H1 (cell line): ENCODE results near the gene LCA5L. TPM values are rescaled to one million over a fixed set of nuclear protein-coding genes. Genes with fewer than 3 reads are reported as not detected.
A peak's percentile ranks its signal among the peaks of the same experiment; 100 is the strongest.

ENCODE experiments used
- CTCF ChIA-PET: fragments of 300-600 bp; sonication (Branson Sonifier 250); formaldehyde crosslinking; loops from one replicate; lab custom pipeline; 2021; ENCODE audit not compliant: partially characterized antibody; lab: Charles Lee
- POLR2A ChIA-PET: fragments of 300-600 bp; sonication (Branson Sonifier 250); formaldehyde crosslinking; loops from one replicate; lab custom pipeline; 2021; ENCODE audit warnings: inconsistent platforms; ENCODE audit not compliant: partially characterized antibody; lab: Charles Lee
- DNase-seq, 2 experiments: peaks; one replicate each; pipeline versions ENCODE4 v3.0.0 to v3.0.0-alpha.2; 2010 to 2022; ENCODE audit warnings: low spot score in 2 of 2, low read depth in 1 of 2, mixed read lengths in 1 of 2
- FAIRE-seq: peaks from 2 replicates; lab custom pipeline; 2011; peaks lifted over from hg19 to GRCh38; lab: Jason Lieb, UNC
- H2AFZ ChIP-seq: 2 replicates; pipeline ENCODE4 v1.8.1; 2012; ENCODE audit warnings: low read length, inconsistent platforms
- H2AK5ac ChIP-seq: 2 replicates; pipeline ENCODE4 v1.6.1; 2013; ENCODE audit warnings: low read depth, low read length
- H2BK120ac ChIP-seq: replicated peaks from 2 replicates; pipeline ENCODE3; 2013; ENCODE audit warnings: low read depth, low read length, inconsistent platforms
- H2BK12ac ChIP-seq: 2 replicates; pipeline ENCODE4 v1.6.1; 2013; ENCODE audit warnings: low read depth, low read length
- H2BK15ac ChIP-seq: 2 replicates; pipeline ENCODE4 v1.6.1; 2013; ENCODE audit warnings: low read length
- H2BK20ac ChIP-seq: 2 replicates; pipeline ENCODE4 v1.6.1; 2013; ENCODE audit warnings: low read length
- H2BK5ac ChIP-seq: 2 replicates; pipeline ENCODE4 v1.6.1; 2013; ENCODE audit warnings: low read depth, low read length
- H3K14ac ChIP-seq: 2 replicates; pipeline ENCODE4 v1.6.1; 2013; ENCODE audit warnings: inconsistent platforms; ENCODE audit not compliant: insufficient read length
- H3K18ac ChIP-seq: 2 replicates; pipeline ENCODE4 v1.6.1; 2013; ENCODE audit warnings: low read length; ENCODE audit errors: extremely low read depth
- H3K23ac ChIP-seq: 2 replicates; pipeline ENCODE4 v1.6.1; 2013; ENCODE audit warnings: inconsistent platforms; ENCODE audit not compliant: insufficient read length
- H3K23me2 ChIP-seq: 2 replicates; pipeline ENCODE4 v1.6.1; 2013; ENCODE audit warnings: low read depth, low read length
- H3K27ac ChIP-seq: 2 replicates; pipeline ENCODE4 v1.6.1; 2011; ENCODE audit warnings: low read depth, low read length, inconsistent platforms
- H3K27me3 ChIP-seq, 4 experiments: replicated peaks in 1 of 4; 1 replicate in 1 of 4; 2 replicates in 3 of 4; pipeline versions ENCODE4 v1.6.1 to v1.8.1; 2011 to 2013; ENCODE audit warnings: low read length in 3 of 4, mild to moderate bottlenecking in 3 of 4, inconsistent platforms in 2 of 4, mixed read lengths in 2 of 4, moderate library complexity in 1 of 4; ENCODE audit not compliant: control insufficient read depth in 3 of 4, insufficient read depth in 3 of 4; ENCODE audit errors: extremely low read depth in 1 of 4
- H3K36me3 ChIP-seq, 4 experiments: 2 replicates each; pipeline versions ENCODE4 v1.6.1 to v1.8.1; 2011 to 2013; ENCODE audit warnings: mild to moderate bottlenecking in 4 of 4, low read length in 3 of 4, moderate library complexity in 2 of 4, control low read depth in 1 of 4, inconsistent platforms in 1 of 4; ENCODE audit not compliant: insufficient read depth in 4 of 4, control insufficient read depth in 2 of 4
- H3K4ac ChIP-seq: replicated peaks from 2 replicates; pipeline ENCODE3; 2013; ENCODE audit warnings: low read length, low read depth, mixed read lengths, inconsistent platforms; ENCODE audit not compliant: insufficient read length
- H3K4me1 ChIP-seq, 4 experiments: replicated peaks in 1 of 4; 1 replicate in 1 of 4; 2 replicates in 3 of 4; pipeline versions ENCODE4 v1.6.1 to v1.8.1; 2011 to 2013; ENCODE audit warnings: low read length in 3 of 4, inconsistent platforms in 2 of 4, mixed read lengths in 1 of 4; ENCODE audit not compliant: insufficient read depth in 4 of 4, control insufficient read depth in 3 of 4
- H3K4me2 ChIP-seq, 2 experiments: 2 replicates each; pipeline versions ENCODE4 v1.6.1 to v1.8.1; 2011 to 2013; ENCODE audit warnings: low read depth in 2 of 2, low read length in 2 of 2, control low read depth in 1 of 2, inconsistent platforms in 1 of 2, mild to moderate bottlenecking in 1 of 2; ENCODE audit not compliant: insufficient read depth in 1 of 2
- H3K4me3 ChIP-seq, 4 experiments: fragments of 200-600, 300-600 bp in 1 of 4; sonication (generic), shearing (Covaris generic), sonication (Bioruptor Twin) in 1 of 4; 2 replicates each; pipeline versions ENCODE4 v1.5.1 to v1.8.1; 2011 to 2016; ENCODE audit warnings: low read length in 4 of 4, low read depth in 3 of 4, control low read depth in 2 of 4, inconsistent platforms in 2 of 4, mild to moderate bottlenecking in 2 of 4, mixed read lengths in 1 of 4, moderate library complexity in 1 of 4; ENCODE audit not compliant: insufficient read depth in 2 of 4; ENCODE audit errors: extremely low read depth in 1 of 4
- H3K56ac ChIP-seq: replicated peaks from 2 replicates; pipeline ENCODE3; 2013; ENCODE audit warnings: low read depth, mild to moderate bottlenecking, mixed read lengths, low read length, inconsistent platforms; ENCODE audit not compliant: insufficient read length
- H3K79me1 ChIP-seq: 2 replicates; pipeline ENCODE4 v1.6.1; 2013; ENCODE audit warnings: low read depth, low read length, control low read depth
- H3K79me2 ChIP-seq, 2 experiments: 2 replicates each; pipeline versions ENCODE4 v1.6.1 to v1.8.1; 2012 to 2013; ENCODE audit warnings: low read length in 2 of 2, mild to moderate bottlenecking in 2 of 2, inconsistent platforms in 1 of 2; ENCODE audit not compliant: insufficient read depth in 2 of 2, control insufficient read depth in 1 of 2
- H3K9ac ChIP-seq, 4 experiments: replicated peaks in 1 of 4; 1 replicate in 1 of 4; 2 replicates in 3 of 4; pipeline versions ENCODE4 v1.6.1 to v1.8.1; 2011 to 2013; ENCODE audit warnings: low read depth in 3 of 4, low read length in 3 of 4, control low read depth in 2 of 4, mild to moderate bottlenecking in 2 of 4, moderate library complexity in 2 of 4, inconsistent platforms in 1 of 4; ENCODE audit errors: extremely low read depth in 1 of 4
- H3K9me3 ChIP-seq, 2 experiments: 2 replicates each; pipeline versions ENCODE4 v1.6.1 to v1.8.1; 2012 to 2013; ENCODE audit warnings: mild to moderate bottlenecking in 2 of 2, moderate library complexity in 2 of 2, control low read depth in 1 of 2, inconsistent platforms in 1 of 2, low read depth in 1 of 2, low read length in 1 of 2, mixed read lengths in 1 of 2; ENCODE audit not compliant: insufficient read depth in 2 of 2
- H4K20me1 ChIP-seq, 2 experiments: replicated peaks in 1 of 2; 2 replicates each; pipeline versions ENCODE3 to v1.8.1; 2011 to 2013; ENCODE audit warnings: inconsistent platforms in 2 of 2, low read length in 2 of 2, mild to moderate bottlenecking in 1 of 2; ENCODE audit not compliant: insufficient read depth in 2 of 2, control insufficient read depth in 1 of 2
- H4K5ac ChIP-seq: 2 replicates; pipeline ENCODE4 v1.6.1; 2013; ENCODE audit warnings: low read length, low read depth, mixed read lengths, inconsistent platforms; ENCODE audit not compliant: insufficient read length
- H4K8ac ChIP-seq: 2 replicates; pipeline ENCODE4 v1.8.0; 2013; ENCODE audit warnings: mild to moderate bottlenecking, moderate library complexity, low read length, inconsistent platforms; ENCODE audit not compliant: insufficient read depth; ENCODE audit errors: extremely low read depth
- H4K91ac ChIP-seq: replicated peaks from 2 replicates; pipeline ENCODE3; 2013; ENCODE audit warnings: low read length, mixed read lengths, inconsistent platforms; ENCODE audit not compliant: insufficient read length
- ASH2L ChIP-seq: fragments of 200-600, 300-600 bp; sonication (generic); IDR thresholded peaks from one replicate; pipeline ENCODE4 v1.7.1; 2017; ENCODE audit warnings: low read length
- BCL11A ChIP-seq, 2 experiments: IDR thresholded peaks; one replicate each; pipeline ENCODE4 v1.6.1; 2011; ENCODE audit warnings: low read depth in 2 of 2, low read length in 2 of 2, mild to moderate bottlenecking in 2 of 2
- CBX5 ChIP-seq: fragments of 300-800, 300-1000 bp; sonication (generic); IDR thresholded peaks from 2 replicates; pipeline ENCODE4 v1.7.1; 2016; ENCODE audit warnings: antibody characterized with exemption, low read length, low read depth
- CBX8 ChIP-seq: fragments of 300-800, 300-1000 bp; sonication (generic); IDR thresholded peaks from 2 replicates; pipeline ENCODE4 v1.7.1; 2016; ENCODE audit warnings: low read depth, low read length, borderline replicate concordance
- EGR1 ChIP-seq: IDR thresholded peaks from 2 replicates; pipeline ENCODE4 v1.6.1; 2011; ENCODE audit warnings: low read depth, low read length, borderline replicate concordance
- EP300 ChIP-seq, 2 experiments: IDR thresholded peaks; 1 replicate in 1 of 2; 2 replicates in 1 of 2; pipeline ENCODE4 v1.6.1; 2011 to 2012; ENCODE audit warnings: low read depth in 2 of 2, low read length in 2 of 2, mild to moderate bottlenecking in 2 of 2, borderline replicate concordance in 1 of 2, inconsistent platforms in 1 of 2, moderate library complexity in 1 of 2
- JUND ChIP-seq: IDR thresholded peaks from 2 replicates; pipeline ENCODE4 v1.6.1; 2011; ENCODE audit warnings: mild to moderate bottlenecking, improper control_type of control experiment, low read length
- POLR2AphosphoS5 ChIP-seq: IDR thresholded peaks from 2 replicates; pipeline ENCODE4 v1.6.1; 2011; ENCODE audit warnings: low read depth, low read length
- SP4 ChIP-seq: IDR thresholded peaks from 2 replicates; pipeline ENCODE4 v1.6.1; 2012; ENCODE audit warnings: low read length, inconsistent platforms
- WGBS, 2 experiments: shearing (Covaris generic) in 1 of 2; methylation state at CpG; one replicate each; pipeline versions ENCODE4 v1.1.6 to v1.1.7; 2013 to 2015; ENCODE audit warnings: low lambda C conversion rate in 2 of 2, mixed read lengths in 2 of 2, inconsistent platforms in 1 of 2, low coverage in 1 of 2, missing lambda C conversion rate in 1 of 2; ENCODE audit not compliant: insufficient replicate concordance in 2 of 2, insufficient coverage in 1 of 2, insufficient read length in 1 of 2; ENCODE audit errors: extremely low coverage in 1 of 2, missing lambda C conversion rate in 1 of 2; 5-methylcytosine and 5-hydroxymethylcytosine counted together
- long read RNA-seq, 2 experiments: library from RNA in 1 of 2; library from capped mRNA in 1 of 2; stranded (forward); transcript quantifications; one replicate each; pipeline ENCODE4 v2.0.0, GENCODE V29; 2021; ENCODE audit warnings: inconsistent platforms in 1 of 2
- polyA minus RNA-seq, 3 experiments: library from RNA; depleted of rRNA, polyadenylated mRNA; stranded (reverse); fragments of >200 nt; gene quantifications; 1 replicate in 2 of 3; 2 replicates in 1 of 3; pipeline ENCODE4 v1.2.3, GENCODE V29; 2011
- polyA plus RNA-seq, 7 experiments: library from polyadenylated mRNA; depleted of rRNA in 3 of 7; stranded (reverse) in 5 of 7; unstranded in 2 of 7; fragments of >200 nt in 5 of 7; fragments of 200-250 nt in 2 of 7; gene quantifications; 1 replicate in 5 of 7; 2 replicates in 1 of 7; 4 replicates in 1 of 7; pipeline versions ENCODE4 v1.2.1 to v1.2.3, GENCODE V29; 2011 to 2013; ENCODE audit warnings: missing spikeins in 2 of 7, mixed read lengths in 2 of 7
- total RNA-seq: library from RNA; stranded (reverse); fragmentation: NEBNext Ultra II Directional; extraction: Animal tissue kit (Norgen Biotek cat#: 25700); gene quantifications from 2 replicates; pipeline ENCODE4 v1.2.1, GENCODE V29; 2021

LCA5L gene
- total RNA-seq: 0.57 and 0.84 TPM in 2 replicates
- 0.11 and 0.20 TPM in 2 replicates for polyA plus RNA-seq (2011; rRNA removed)
- polyA plus RNA-seq (2011; cell fraction: cytosol; rRNA removed): 0.26 TPM
- polyA plus RNA-seq (2011; cell fraction: nucleus; rRNA removed): 0.37 TPM
- 0.17 to 0.66 TPM (median 0.45 TPM) in 4 replicates for polyA plus RNA-seq (2012, experiment 1 of 2)
- polyA plus RNA-seq (2012, experiment 2 of 2): not detected
- 0.65 TPM for polyA plus RNA-seq (2013, experiment 1 of 2)
- 0.61 TPM for polyA plus RNA-seq (2013, experiment 2 of 2)
- polyA minus RNA-seq (2011; rRNA and poly(A)+ RNA removed): 0.24 and 0.38 TPM in 2 replicates
- polyA minus RNA-seq (2011; cell fraction: cytosol; rRNA and poly(A)+ RNA removed): not detected
- not detected for polyA minus RNA-seq (2011; cell fraction: nucleus; rRNA and poly(A)+ RNA removed)
- long read RNA-seq, experiment 1: 0 reads
- long read RNA-seq, experiment 2: 0 reads

DNA sequence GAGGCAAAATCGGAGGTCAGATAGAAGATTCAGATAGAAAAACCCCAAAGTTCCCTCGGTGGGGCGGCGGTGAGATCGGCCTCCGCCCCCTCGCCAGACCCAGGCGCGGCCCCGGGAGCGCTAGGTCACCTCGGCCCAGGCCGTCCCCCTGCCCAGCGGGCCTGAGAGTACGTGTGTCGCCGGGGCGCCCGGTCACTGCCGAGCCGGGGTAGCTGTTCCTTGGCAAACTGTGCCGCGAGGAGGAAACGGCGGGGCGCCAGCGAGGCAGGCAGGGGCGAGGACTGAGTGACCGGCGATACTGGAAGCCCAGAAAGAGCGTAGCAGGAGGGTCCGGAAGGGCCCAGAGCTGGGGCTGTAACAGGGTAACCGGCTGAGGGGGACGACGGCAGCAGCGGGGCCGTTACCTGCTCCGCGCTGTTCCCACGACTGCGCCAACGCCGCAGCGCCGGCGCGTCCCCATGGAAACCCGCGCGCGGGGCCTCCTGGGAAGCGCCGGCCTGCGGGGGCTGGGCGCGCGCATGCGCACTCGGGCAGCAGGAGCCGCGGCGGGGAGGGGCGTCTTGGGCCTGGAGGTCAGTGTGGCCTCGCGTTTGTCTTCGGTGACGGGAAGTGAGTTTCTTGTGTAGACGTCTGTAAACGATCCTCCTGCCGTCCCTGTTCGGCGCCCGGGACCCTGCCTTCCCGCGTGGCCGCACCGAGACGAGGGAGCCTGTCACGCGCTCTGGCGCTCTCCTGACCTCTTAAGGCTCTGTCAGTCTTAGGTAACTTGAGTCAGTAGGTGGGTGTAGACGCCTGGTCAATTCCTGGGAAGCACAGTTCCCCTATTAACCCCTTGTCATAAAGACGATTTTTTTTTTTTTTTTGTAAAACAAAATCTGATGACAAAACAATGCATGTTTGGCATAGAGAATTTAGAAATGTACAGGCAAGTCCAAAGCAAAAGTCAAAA is at the start of gene LCA5L:
LCA5L (minus strand) TSS at position 458 of the 949 bp plus-strand sequence. CDS start 17,285 bp downstream, outside the sequence.
- H3K9ac ChIP-seq: peak within 1 kb of the TSS; percentile 50 to 70 (median 60)
- peaks cover 0 to 7% (median 2%) of the 10 kb centered on the region in 4 experiments; a peak in 6 of 7 replicates for H3K4me1 ChIP-seq
- peak within 1 kb of the TSS; percentile 61; the same call in 1 of the 2 replicates for H3K27ac ChIP-seq
- ChIA-PET CTCF (interaction anchor here (0.6 to 1.6 kb wide), 3 partner anchors 47 to 83 kb away, joined by 3 to 4 read pairs (median 3); no protein-coding TSS in a partner anchor), POLR2A (interaction anchor here (0.7 to 1.6 kb wide), 5 partner anchors 16 to 106 kb away, joined by 3 to 5 read pairs (median 3); partner anchors contain the start of gene HMGN1)
- no peak within 1 kb of the TSS for H2BK20ac ChIP-seq
- H2BK12ac ChIP-seq: no peak within 1 kb of the TSS
- H3K79me1 ChIP-seq: no peaks in the 10 kb centered on the region
- no peaks in the 10 kb centered on the region for H3K36me3 ChIP-seq
- peak within 1 kb of the TSS; percentile 92 for H2AFZ ChIP-seq
- H3K56ac ChIP-seq: no peak within 1 kb of the TSS
- peak within 1 kb of the TSS; percentile 100 for H3K18ac ChIP-seq
- peak within 1 kb of the TSS; percentile 64 for H4K5ac ChIP-seq
- H3K23ac ChIP-seq: no peak within 1 kb of the TSS
- no peak within 1 kb of the TSS for H2BK120ac ChIP-seq
- H2BK5ac ChIP-seq: peak within 1 kb of the TSS; percentile 90
- H4K20me1 ChIP-seq: no peaks in the 10 kb centered on the region
- no peaks in the 10 kb centered on the region for H3K27me3 ChIP-seq
- 0 out of 2 replicates have a peak within 1 kb of the TSS, but pooled peaks have one; percentile 90 for H2BK15ac ChIP-seq
- peak within 1 kb of the TSS; percentile 58 to 90 for H3K4me2 ChIP-seq
- H4K8ac ChIP-seq: peak within 1 kb of the TSS; percentile 83; the same call in 1 of the 2 replicates
- peak; percentile 63 to 97 for DNase-seq
- H3K23me2 ChIP-seq: peaks cover 9% of the 10 kb centered on the region
- WGBS, 2 experiments: 1% methylated on average over 73 of the region's 83 CpGs; no CpG with 5 or more reads in 1 of the 2 experiments
- H3K4me3 ChIP-seq: peak within 1 kb of the TSS; percentile 60 to 87 (median 73)
- no peak within 1 kb of the TSS for H3K14ac ChIP-seq
- H4K91ac ChIP-seq: no peak within 1 kb of the TSS
- H3K79me2 ChIP-seq: no peaks in the 10 kb centered on the region
- no peak within 1 kb of the TSS for H3K4ac ChIP-seq
- H3K9me3 ChIP-seq: no peaks in the 10 kb centered on the region
- no peak within 1 kb of the TSS for H2AK5ac ChIP-seq
- FAIRE-seq: no peak
- no peak for TF ChIP-seq CBX5
- peak; percentile 90 for TF ChIP-seq EGR1
- no peak for TF ChIP-seq BCL11A (IDR thresholded peaks at IDR 0.05; ENCODE audit: low read depth in 2 of 2, low read length in 2 of 2)
- no peak for TF ChIP-seq SP4
- TF ChIP-seq ASH2L: peak; percentile 51
- TF ChIP-seq EP300 (IDR thresholded peaks at IDR 0.05; ENCODE audit: borderline replicate concordance in 1 of 2, low read depth in 2 of 2, low read length in 2 of 2): peak in 1 of 2 experiments; percentile 58; a peak in 2 of 3 replicates
- TF ChIP-seq CBX8: no peak
- TF ChIP-seq JUND: no peak
- no peak for TF ChIP-seq POLR2AphosphoS5
